Naive thymus-derived CD4-positive, alpha-beta T cell (primary cell): Measurements from ENCODE around the gene TSG101. TPM values are rescaled to one million over a fixed set of nuclear protein-coding genes. Genes with fewer than 3 reads are reported as not detected.
A peak's percentile ranks its signal among the peaks of the same experiment; 100 is the strongest.

Experiments used
- ATAC-seq: fragments of 150-1000 bp; cut with Tn5 transposase; 2 replicates; pipeline ENCODE4 v1.10.0; 2021; ENCODE audit warnings: mild to moderate bottlenecking, moderate library complexity
- CTCF ChIA-PET: fragments of 350-600 bp; sonication (Branson Sonifier 250); formaldehyde crosslinking; loops from one replicate; lab custom pipeline; 2021; ENCODE audit warnings: antibody characterized with exemption; lab: Charles Lee
- POLR2A ChIA-PET: fragments of 350-600 bp; sonication (Branson Sonifier 250); formaldehyde crosslinking; loops from one replicate; lab custom pipeline; 2021; ENCODE audit warnings: antibody characterized with exemption, inconsistent platforms; lab: Charles Lee
- DNase-seq, 9 donors: peaks; one replicate each; pipeline versions ENCODE4 v3.0.0 to v3.0.0-alpha.2; 2020 to 2022; ENCODE audit warnings: mixed read lengths in 1 of 9
- H3K27ac ChIP-seq: one replicate; pipeline ENCODE4 v1.7.0; 2013; ENCODE audit warnings: mild to moderate bottlenecking, low read depth, low read length, moderate library complexity
- H3K27me3 ChIP-seq, 2 donors: one replicate each; pipeline ENCODE4 v1.7.0; 2013; ENCODE audit warnings: low read length in 2 of 2, mild to moderate bottlenecking in 2 of 2, moderate library complexity in 2 of 2; ENCODE audit not compliant: control insufficient read depth in 2 of 2, insufficient read depth in 2 of 2
- H3K36me3 ChIP-seq, 3 experiments: 1 replicate in 2 of 3; 2 replicates in 1 of 3; pipeline ENCODE4 v1.7.0; 2013; ENCODE audit warnings: low read length in 3 of 3, mild to moderate bottlenecking in 3 of 3, moderate library complexity in 1 of 3; ENCODE audit not compliant: insufficient read depth in 3 of 3, control insufficient read depth in 2 of 3
- H3K4me1 ChIP-seq, 2 donors: one replicate each; pipeline ENCODE4 v1.7.0; 2013; ENCODE audit warnings: low read length in 2 of 2, mild to moderate bottlenecking in 2 of 2, moderate library complexity in 1 of 2; ENCODE audit not compliant: control insufficient read depth in 2 of 2, insufficient read depth in 2 of 2
- H3K4me3 ChIP-seq: 2 replicates; pipeline ENCODE4 v1.7.0; 2013; ENCODE audit warnings: mild to moderate bottlenecking, low read length
- H3K9me3 ChIP-seq, 3 experiments: 1 replicate in 2 of 3; 2 replicates in 1 of 3; pipeline ENCODE4 v1.7.0; 2013; ENCODE audit warnings: low read length in 3 of 3; ENCODE audit not compliant: control insufficient read depth in 2 of 3
- H3K27ac Mint-ChIP-seq, 9 donors: one replicate each; pipeline ENCODE4 v1.8.0; 2020 to 2022; ENCODE audit warnings: mixed read lengths in 9 of 9, mild to moderate bottlenecking in 8 of 9, moderate library complexity in 5 of 9, inconsistent platforms in 2 of 9
- H3K27me3 Mint-ChIP-seq, 5 donors: one replicate each; pipeline ENCODE4 v1.8.0; 2021 to 2022; ENCODE audit warnings: mixed read lengths in 5 of 5, mild to moderate bottlenecking in 1 of 5
- H3K36me3 Mint-ChIP-seq, 5 donors: one replicate each; pipeline ENCODE4 v1.8.0; 2020 to 2022; ENCODE audit warnings: mixed read lengths in 5 of 5, mild to moderate bottlenecking in 3 of 5, inconsistent platforms in 1 of 5
- H3K4me1 Mint-ChIP-seq, 7 donors: one replicate each; pipeline ENCODE4 v1.8.0; 2020 to 2022; ENCODE audit warnings: mixed read lengths in 7 of 7, mild to moderate bottlenecking in 3 of 7, inconsistent platforms in 1 of 7
- H3K4me3 Mint-ChIP-seq, 10 donors: one replicate each; pipeline ENCODE4 v1.8.0; 2020 to 2022; ENCODE audit warnings: mild to moderate bottlenecking in 10 of 10, mixed read lengths in 10 of 10, moderate library complexity in 6 of 10, inconsistent platforms in 2 of 10
- H3K9me3 Mint-ChIP-seq, 11 donors: one replicate each; pipeline ENCODE4 v1.8.0; 2020 to 2022; ENCODE audit warnings: mixed read lengths in 11 of 11, mild to moderate bottlenecking in 4 of 11, inconsistent platforms in 1 of 11, moderate library complexity in 1 of 11
- intact Hi-C, 2 donors: fragments of 100-400 bp; cut with micrococcal nuclease; formaldehyde crosslinking; loops; one replicate each; pipeline ENCODE4 v1.15.1; 2023
- polyA plus RNA-seq, 2 donors: library from polyadenylated mRNA; unstranded; fragments of 300-500 nt; fragmentation: Illumina TruSeq; gene quantifications; one replicate each; pipeline ENCODE4 v1.2.3, GENCODE V29; 2021
- total RNA-seq, 6 experiments: library from RNA in 5 of 6; stranded (reverse) in 5 of 6; gene quantifications; 1 replicate in 5 of 6; 2 replicates in 1 of 6; pipeline ENCODE4 v1.2.3 and lab custom pipeline; 2021 to 2026

TSG101 gene
- total and polyA plus RNA-seq, 7 experiments from 2014 or later = 16.8 to 61.4 (median 40.8) TPM

- POLR2A ChIA-PET = no interaction called here
Measured at GRCh38 chr11:18490736-18491485, 35.8 kb downstream of the TSG101 start.

GRCh38 chr11:18490319-18490718, 36.4 kb downstream of the TSG101 start:
- CTCF ChIA-PET = no interaction called here
- ATAC-seq (no peak), DNase-seq (no peak)
- POLR2A ChIA-PET = no interaction called here
- H3K36me3 ChIP-seq = peaks cover 5 to 54% (median 16%) of the 10 kb centered on the region in 3 experiments
- Mint-ChIP-seq H3K36me3 (peaks cover 13 to 48% (median 34%) of the 10 kb centered on the region in 5 donors), H3K9me3 (no peaks in the 10 kb centered on the region), H3K4me1 (peaks cover 0 to 13% (median 4%) of the 10 kb centered on the region in 7 donors), H3K27ac (peak overlapping the region in 2 of 9 donors; percentile 9 to 65), H3K27me3 (no peaks in the 10 kb centered on the region), H3K4me3 (peak overlapping the region in 1 of 10 donors; percentile 45)
- no peak overlapping the region for H3K4me3 ChIP-seq
- H3K4me1 ChIP-seq = no peaks in the 10 kb centered on the region
- H3K9me3 ChIP-seq = no peaks in the 10 kb centered on the region
- intact Hi-C loops = no loop called here
- H3K27ac ChIP-seq = no peak overlapping the region
- no peaks in the 10 kb centered on the region for H3K27me3 ChIP-seq

More at GRCh38 chr11:18490736-18491485, 35.8 kb downstream of the TSG101 start:
- Mint-ChIP-seq H3K27ac (peak overlapping the region in 2 of 9 donors; percentile 9 to 35), H3K4me1 (peaks cover 0 to 13% (median 6%) of the 10 kb centered on the region in 7 donors), H3K27me3 (no peaks in the 10 kb centered on the region), H3K9me3 (no peaks in the 10 kb centered on the region), H3K4me3 (peak overlapping the region in 1 of 10 donors; percentile 45), H3K36me3 (peaks cover 13 to 46% (median 34%) of the 10 kb centered on the region in 5 donors)
- H3K9me3 ChIP-seq = no peaks in the 10 kb centered on the region
- no peak overlapping the region for H3K27ac ChIP-seq
- no peaks in the 10 kb centered on the region for H3K4me1 ChIP-seq
- peaks cover 5 to 58% (median 16%) of the 10 kb centered on the region in 3 experiments for H3K36me3 ChIP-seq
- H3K27me3 ChIP-seq = no peaks in the 10 kb centered on the region
- no peak for ATAC-seq
- intact Hi-C loops = no loop called here
- CTCF ChIA-PET = no interaction called here
- no peak overlapping the region for H3K4me3 ChIP-seq
- DNase-seq = no peak

GRCh38 chr11:18485913-18486528, 40.7 kb downstream of the TSG101 start:
- Histone ChIP-seq H3K4me3 (no peak overlapping the region), H3K27me3 (no peaks in the 10 kb centered on the region), H3K9me3 (no peaks in the 10 kb centered on the region), H3K36me3 (peaks cover 16 to 56% (median 22%) of the 10 kb centered on the region in 3 experiments), H3K27ac (no peak overlapping the region), H3K4me1 (no peaks in the 10 kb centered on the region)
- no peaks in the 10 kb centered on the region for H3K27me3 Mint-ChIP-seq
- peak overlapping the region in 2 of 9 donors; percentile 41 to 78 for H3K27ac Mint-ChIP-seq
- no peak overlapping the region for H3K4me3 Mint-ChIP-seq
- DNase-seq = no peak
- H3K36me3 Mint-ChIP-seq = peaks cover 29 to 70% (median 49%) of the 10 kb centered on the region in 5 donors
- CTCF ChIA-PET = no interaction called here
- no peaks in the 10 kb centered on the region for H3K9me3 Mint-ChIP-seq
- no peak for ATAC-seq
- POLR2A ChIA-PET = no interaction called here
- intact Hi-C loops = no loop called here
- H3K4me1 Mint-ChIP-seq = peaks cover 0 to 17% (median 4%) of the 10 kb centered on the region in 7 donors

GRCh38 chr11:18479063-18479462, 47.7 kb downstream of the TSG101 start:
- DNase-seq (no peak), ATAC-seq (no peak)
- H3K27ac ChIP-seq = no peak overlapping the region
- Mint-ChIP-seq H3K27me3 (no peaks in the 10 kb centered on the region), H3K27ac (no peak overlapping the region), H3K4me1 (peaks cover 0 to 5% (median 0%) of the 10 kb centered on the region in 7 donors), H3K36me3 (peaks cover 16 to 75% (median 56%) of the 10 kb centered on the region in 5 donors), H3K4me3 (no peak overlapping the region), H3K9me3 (no peaks in the 10 kb centered on the region)
- H3K4me3 ChIP-seq = no peak overlapping the region
- ChIA-PET POLR2A (no interaction called here), CTCF (no interaction called here)
- peaks cover 22 to 71% (median 27%) of the 10 kb centered on the region in 3 experiments for H3K36me3 ChIP-seq
- H3K4me1 ChIP-seq = no peaks in the 10 kb centered on the region
- H3K27me3 ChIP-seq = no peaks in the 10 kb centered on the region
- H3K9me3 ChIP-seq = no peaks in the 10 kb centered on the region
- intact Hi-C loops = no loop called here

GRCh38 chr11:18472587-18472986, 54.2 kb downstream of the TSG101 start:
- H3K4me3 Mint-ChIP-seq = no peak overlapping the region
- peaks cover 0 to 12% (median 2%) of the 10 kb centered on the region in 3 experiments for H3K36me3 ChIP-seq
- POLR2A ChIA-PET = no interaction called here

GRCh38 chr11:18471995-18472394, 54.7 kb downstream of the TSG101 start:
- Mint-ChIP-seq H3K4me3 (no peak overlapping the region), H3K27ac (no peak overlapping the region), H3K4me1 (no peaks in the 10 kb centered on the region), H3K36me3 (peaks cover 5 to 20% (median 13%) of the 10 kb centered on the region in 5 donors), H3K9me3 (no peaks in the 10 kb centered on the region), H3K27me3 (no peaks in the 10 kb centered on the region)
- ChIA-PET CTCF (no interaction called here), POLR2A (no interaction called here)
- intact Hi-C loops = no loop called here
- DNase-seq (no peak), ATAC-seq (no peak)
- Histone ChIP-seq H3K4me1 (no peaks in the 10 kb centered on the region), H3K36me3 (peaks cover 0 to 6% (median 2%) of the 10 kb centered on the region in 3 experiments), H3K27me3 (no peaks in the 10 kb centered on the region), H3K4me3 (no peak overlapping the region), H3K9me3 (no peaks in the 10 kb centered on the region), H3K27ac (no peak overlapping the region)

More at GRCh38 chr11:18472587-18472986, 54.2 kb downstream of the TSG101 start:
- Histone ChIP-seq H3K27me3 (no peaks in the 10 kb centered on the region), H3K9me3 (no peaks in the 10 kb centered on the region), H3K4me1 (no peaks in the 10 kb centered on the region), H3K4me3 (no peak overlapping the region), H3K27ac (no peak overlapping the region)
- DNase-seq (no peak), ATAC-seq (no peak)
- no peaks in the 10 kb centered on the region for H3K27me3 Mint-ChIP-seq
- intact Hi-C loops = no loop called here
- peaks cover 7 to 23% (median 15%) of the 10 kb centered on the region in 5 donors for H3K36me3 Mint-ChIP-seq
- H3K9me3 Mint-ChIP-seq = no peaks in the 10 kb centered on the region
- CTCF ChIA-PET = no interaction called here
- H3K4me1 Mint-ChIP-seq = no peaks in the 10 kb centered on the region
- no peak overlapping the region for H3K27ac Mint-ChIP-seq
